ENCODE measurements around the gene MAD2L2.

The MAD2L2 gene

GRCh38 chr1:11673089-11673769 is 7.7 kb downstream of the MAD2L2 start:
- Histone ChIP-seq H3K27me3 (ENCODE audit: control insufficient read depth, insufficient read depth, low read length) (no peaks in the 10 kb centered on the region), H3K9ac (ENCODE audit: low read length) (no peak overlapping the region), H3K4me3 (ENCODE audit: low read length) (no peak overlapping the region), H3K4me1 (ENCODE audit: control insufficient read depth, insufficient read depth, low read length) (no peaks in the 10 kb centered on the region), H3K27ac (ENCODE audit: low read depth, low read length) (no peak overlapping the region), H3K36me3 (ENCODE audit: control insufficient read depth, insufficient read depth, low read length) (peaks cover 8% of the 10 kb centered on the region)

- Histone ChIP-seq H3K36me3 (ENCODE audit: control insufficient read depth, insufficient read depth, low read length) (peaks cover 8% of the 10 kb centered on the region), H3K4me1 (ENCODE audit: control insufficient read depth, insufficient read depth, low read length) (no peaks in the 10 kb centered on the region), H3K27ac (ENCODE audit: low read depth, low read length) (no peak overlapping the region), H3K27me3 (ENCODE audit: control insufficient read depth, insufficient read depth, low read length) (no peaks in the 10 kb centered on the region), H3K9ac (ENCODE audit: low read length) (no peak overlapping the region), H3K4me3 (ENCODE audit: low read length) (no peak overlapping the region)
Measured at GRCh38 chr1:11671544-11672286, 9.2 kb downstream of the MAD2L2 start.

DNA sequence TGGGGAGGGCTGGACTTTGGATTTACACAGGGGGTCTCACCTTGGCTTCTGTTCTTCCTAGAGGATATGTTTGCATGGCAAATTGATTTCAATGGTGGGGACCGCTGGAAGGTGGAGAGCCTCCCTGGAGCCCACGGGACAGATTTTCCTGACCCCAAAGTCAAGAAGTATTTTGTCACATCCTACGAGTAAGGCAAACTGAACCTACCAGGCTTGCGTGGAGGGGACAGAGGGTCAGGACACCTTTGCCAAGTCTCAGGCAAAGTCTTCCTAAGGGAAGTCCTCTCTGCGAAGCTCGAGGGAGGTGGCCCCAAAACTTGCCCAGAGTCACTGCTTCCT is 9.8 kb downstream of the MAD2L2 start:
- H3K4me3 ChIP-seq (ENCODE audit: low read length): no peak overlapping the region
- H3K27me3 ChIP-seq (ENCODE audit: control insufficient read depth, insufficient read depth, low read length): no peaks in the 10 kb centered on the region
- no peak overlapping the region for H3K27ac ChIP-seq (ENCODE audit: low read depth, low read length)
- no peak overlapping the region for H3K9ac ChIP-seq (ENCODE audit: low read length)
- H3K36me3 ChIP-seq (ENCODE audit: control insufficient read depth, insufficient read depth, low read length): peaks cover 6% of the 10 kb centered on the region
- no peaks in the 10 kb centered on the region for H3K4me1 ChIP-seq (ENCODE audit: control insufficient read depth, insufficient read depth, low read length)

GRCh38 chr1:11670747-11671146 is 10.2 kb downstream of the MAD2L2 start:
- Histone ChIP-seq H3K4me3 (ENCODE audit: low read length) (no peak overlapping the region), H3K27ac (ENCODE audit: low read depth, low read length) (no peak overlapping the region)

GRCh38 chr1:11668516-11668915 is 12.4 kb downstream of the MAD2L2 start:
- Histone ChIP-seq H3K4me3 (ENCODE audit: low read length) (no peak overlapping the region), H3K27ac (ENCODE audit: low read depth, low read length) (no peak overlapping the region), H3K36me3 (ENCODE audit: control insufficient read depth, insufficient read depth, low read length) (no peaks in the 10 kb centered on the region), H3K9ac (ENCODE audit: low read length) (no peak overlapping the region), H3K27me3 (ENCODE audit: control insufficient read depth, insufficient read depth, low read length) (no peaks in the 10 kb centered on the region), H3K4me1 (ENCODE audit: control insufficient read depth, insufficient read depth, low read length) (no peaks in the 10 kb centered on the region)

More at GRCh38 chr1:11670747-11671146, 10.2 kb downstream of the MAD2L2 start:
- no peaks in the 10 kb centered on the region for H3K27me3 ChIP-seq (ENCODE audit: control insufficient read depth, insufficient read depth, low read length)
- H3K9ac ChIP-seq (ENCODE audit: low read length): no peak overlapping the region
- peaks cover 3% of the 10 kb centered on the region for H3K36me3 ChIP-seq (ENCODE audit: control insufficient read depth, insufficient read depth, low read length)
- H3K4me1 ChIP-seq (ENCODE audit: control insufficient read depth, insufficient read depth, low read length): no peaks in the 10 kb centered on the region

- H3K27me3 ChIP-seq (ENCODE audit: control insufficient read depth, insufficient read depth, low read length): no peaks in the 10 kb centered on the region
- H3K27ac ChIP-seq (ENCODE audit: low read depth, low read length): peak overlapping the region; percentile 64
- no peaks in the 10 kb centered on the region for H3K36me3 ChIP-seq (ENCODE audit: control insufficient read depth, insufficient read depth, low read length)
- peak overlapping the region; percentile 83 for H3K9ac ChIP-seq (ENCODE audit: low read length)
- no peaks in the 10 kb centered on the region for H3K4me1 ChIP-seq (ENCODE audit: control insufficient read depth, insufficient read depth, low read length)
- H3K4me3 ChIP-seq (ENCODE audit: low read length): peak overlapping the region; percentile 64
Measured at GRCh38 chr1:11664336-11665065, 16.4 kb downstream of the MAD2L2 start.

- Histone ChIP-seq H3K27ac (ENCODE audit: low read depth, low read length) (no peak overlapping the region), H3K36me3 (ENCODE audit: control insufficient read depth, insufficient read depth, low read length) (no peaks in the 10 kb centered on the region), H3K27me3 (ENCODE audit: control insufficient read depth, insufficient read depth, low read length) (no peaks in the 10 kb centered on the region), H3K4me1 (ENCODE audit: control insufficient read depth, insufficient read depth, low read length) (no peaks in the 10 kb centered on the region), H3K9ac (ENCODE audit: low read length) (no peak overlapping the region), H3K4me3 (ENCODE audit: low read length) (no peak overlapping the region)
Measured at GRCh38 chr1:11661103-11661502, 19.8 kb downstream of the MAD2L2 start.

DNA sequence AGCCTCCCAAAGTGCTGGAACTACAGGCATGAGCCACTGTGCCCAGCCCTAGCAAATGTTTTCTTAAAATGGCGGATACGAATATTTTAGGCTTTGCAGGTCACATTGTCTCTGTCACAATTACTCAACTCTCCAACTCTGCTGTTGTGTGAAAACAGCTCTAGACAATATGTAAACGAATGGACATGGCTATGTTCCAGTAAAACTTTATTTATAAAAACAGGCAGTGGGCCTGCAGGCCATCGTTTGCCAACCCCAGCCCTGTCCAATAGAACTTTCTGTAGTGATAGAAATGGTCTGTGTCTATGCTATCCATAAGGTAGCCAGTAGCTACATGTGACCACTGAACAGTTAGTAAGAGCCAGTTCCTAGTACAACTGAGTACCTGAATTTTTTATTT is 21.2 kb downstream of the MAD2L2 start:
- Histone ChIP-seq H3K9ac (ENCODE audit: low read length) (no peak overlapping the region), H3K27me3 (ENCODE audit: control insufficient read depth, insufficient read depth, low read length) (no peaks in the 10 kb centered on the region), H3K27ac (ENCODE audit: low read depth, low read length) (no peak overlapping the region), H3K4me1 (ENCODE audit: control insufficient read depth, insufficient read depth, low read length) (no peaks in the 10 kb centered on the region), H3K4me3 (ENCODE audit: low read length) (no peak overlapping the region), H3K36me3 (ENCODE audit: control insufficient read depth, insufficient read depth, low read length) (no peaks in the 10 kb centered on the region)

- Histone ChIP-seq H3K4me3 (ENCODE audit: low read length) (no peak overlapping the region), H3K9ac (ENCODE audit: low read length) (no peak overlapping the region), H3K27me3 (ENCODE audit: control insufficient read depth, insufficient read depth, low read length) (no peaks in the 10 kb centered on the region), H3K27ac (ENCODE audit: low read depth, low read length) (no peak overlapping the region), H3K36me3 (ENCODE audit: control insufficient read depth, insufficient read depth, low read length) (no peaks in the 10 kb centered on the region), H3K4me1 (ENCODE audit: control insufficient read depth, insufficient read depth, low read length) (no peaks in the 10 kb centered on the region)
Measured at GRCh38 chr1:11658542-11658941, 22.4 kb downstream of the MAD2L2 start.

GRCh38 chr1:11657654-11658053 is 23.3 kb downstream of the MAD2L2 start:
- no peaks in the 10 kb centered on the region for H3K27me3 ChIP-seq (ENCODE audit: control insufficient read depth, insufficient read depth, low read length)
- no peak overlapping the region for H3K27ac ChIP-seq (ENCODE audit: low read depth, low read length)
- no peaks in the 10 kb centered on the region for H3K4me1 ChIP-seq (ENCODE audit: control insufficient read depth, insufficient read depth, low read length)
- no peak overlapping the region for H3K4me3 ChIP-seq (ENCODE audit: low read length)
- H3K9ac ChIP-seq (ENCODE audit: low read length): no peak overlapping the region
- H3K36me3 ChIP-seq (ENCODE audit: control insufficient read depth, insufficient read depth, low read length): no peaks in the 10 kb centered on the region

- peak overlapping the region; percentile 56 for H3K4me3 ChIP-seq (ENCODE audit: low read length)
- no peaks in the 10 kb centered on the region for H3K4me1 ChIP-seq (ENCODE audit: control insufficient read depth, insufficient read depth, low read length)
- no peak overlapping the region for H3K9ac ChIP-seq (ENCODE audit: low read length)
- no peak overlapping the region for H3K27ac ChIP-seq (ENCODE audit: low read depth, low read length)
- no peaks in the 10 kb centered on the region for H3K36me3 ChIP-seq (ENCODE audit: control insufficient read depth, insufficient read depth, low read length)
- H3K27me3 ChIP-seq (ENCODE audit: control insufficient read depth, insufficient read depth, low read length): peaks cover 2% of the 10 kb centered on the region
Measured at GRCh38 chr1:11654939-11655808, 25.8 kb downstream of the MAD2L2 start.

Measured in rectal smooth muscle tissue (tissue), 1 donor.